ENCODE measurements around the gene KLHL13.

DNA sequence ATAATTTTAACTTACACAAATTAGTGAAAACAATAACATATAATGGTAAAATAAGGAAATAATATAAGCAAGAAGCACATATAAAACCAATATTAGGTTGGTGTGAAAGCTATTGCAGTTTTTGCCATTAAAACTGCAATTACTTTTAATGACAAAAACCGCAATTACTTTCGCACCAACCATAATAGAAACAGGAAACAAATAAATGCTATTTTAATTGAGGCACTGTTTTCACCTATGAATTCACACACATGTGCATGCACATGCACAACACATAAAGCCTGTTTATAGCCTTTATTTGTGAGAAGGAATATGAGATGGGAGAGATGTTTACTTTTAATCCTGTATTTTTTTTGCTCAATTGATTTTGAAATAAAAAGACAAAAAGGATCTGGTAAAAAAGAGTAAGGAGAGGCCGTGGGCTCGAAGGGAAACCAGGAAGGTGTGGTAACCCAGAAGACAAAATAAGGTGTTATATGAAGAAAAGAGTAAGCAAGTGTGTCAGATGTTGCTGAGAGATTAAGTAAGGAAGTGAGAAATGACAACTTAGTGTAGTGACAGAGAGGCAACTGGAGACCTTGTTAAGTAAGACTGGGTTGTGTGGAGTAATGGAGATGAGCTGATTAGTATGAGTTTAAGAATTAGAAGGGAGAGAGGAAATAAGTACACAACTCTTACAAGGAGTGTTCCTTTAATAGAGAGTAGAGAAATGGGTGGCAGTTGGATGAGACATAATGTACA lies 69.0 kb downstream of the KLHL13 start:
- TF ChIP-seq, protein P1, sequence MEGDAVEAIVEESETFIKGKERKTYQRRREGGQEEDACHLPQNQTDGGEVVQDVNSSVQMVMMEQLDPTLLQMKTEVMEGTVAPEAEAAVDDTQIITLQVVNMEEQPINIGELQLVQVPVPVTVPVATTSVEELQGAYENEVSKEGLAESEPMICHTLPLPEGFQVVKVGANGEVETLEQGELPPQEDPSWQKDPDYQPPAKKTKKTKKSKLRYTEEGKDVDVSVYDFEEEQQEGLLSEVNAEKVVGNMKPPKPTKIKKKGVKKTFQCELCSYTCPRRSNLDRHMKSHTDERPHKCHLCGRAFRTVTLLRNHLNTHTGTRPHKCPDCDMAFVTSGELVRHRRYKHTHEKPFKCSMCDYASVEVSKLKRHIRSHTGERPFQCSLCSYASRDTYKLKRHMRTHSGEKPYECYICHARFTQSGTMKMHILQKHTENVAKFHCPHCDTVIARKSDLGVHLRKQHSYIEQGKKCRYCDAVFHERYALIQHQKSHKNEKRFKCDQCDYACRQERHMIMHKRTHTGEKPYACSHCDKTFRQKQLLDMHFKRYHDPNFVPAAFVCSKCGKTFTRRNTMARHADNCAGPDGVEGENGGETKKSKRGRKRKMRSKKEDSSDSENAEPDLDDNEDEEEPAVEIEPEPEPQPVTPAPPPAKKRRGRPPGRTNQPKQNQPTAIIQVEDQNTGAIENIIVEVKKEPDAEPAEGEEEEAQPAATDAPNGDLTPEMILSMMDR (IDR thresholded peaks at IDR 0.05; ENCODE audit: low read depth, low read length, poor library complexity, severe bottlenecking) = no peak
- no peak for TF ChIP-seq EZH2phosphoT487 (IDR thresholded peaks at IDR 0.05; ENCODE audit: borderline replicate concordance, low read length)

All from DOHH2 (cell line).